ENCODE data around the gene PLEKHF1.
"Not testable (repeated sequence)": the region's sequence is repeated elsewhere in the genome, so short reads cannot be mapped to it uniquely, and the experiment has no call there.

PLEKHF1 gene

DNA sequence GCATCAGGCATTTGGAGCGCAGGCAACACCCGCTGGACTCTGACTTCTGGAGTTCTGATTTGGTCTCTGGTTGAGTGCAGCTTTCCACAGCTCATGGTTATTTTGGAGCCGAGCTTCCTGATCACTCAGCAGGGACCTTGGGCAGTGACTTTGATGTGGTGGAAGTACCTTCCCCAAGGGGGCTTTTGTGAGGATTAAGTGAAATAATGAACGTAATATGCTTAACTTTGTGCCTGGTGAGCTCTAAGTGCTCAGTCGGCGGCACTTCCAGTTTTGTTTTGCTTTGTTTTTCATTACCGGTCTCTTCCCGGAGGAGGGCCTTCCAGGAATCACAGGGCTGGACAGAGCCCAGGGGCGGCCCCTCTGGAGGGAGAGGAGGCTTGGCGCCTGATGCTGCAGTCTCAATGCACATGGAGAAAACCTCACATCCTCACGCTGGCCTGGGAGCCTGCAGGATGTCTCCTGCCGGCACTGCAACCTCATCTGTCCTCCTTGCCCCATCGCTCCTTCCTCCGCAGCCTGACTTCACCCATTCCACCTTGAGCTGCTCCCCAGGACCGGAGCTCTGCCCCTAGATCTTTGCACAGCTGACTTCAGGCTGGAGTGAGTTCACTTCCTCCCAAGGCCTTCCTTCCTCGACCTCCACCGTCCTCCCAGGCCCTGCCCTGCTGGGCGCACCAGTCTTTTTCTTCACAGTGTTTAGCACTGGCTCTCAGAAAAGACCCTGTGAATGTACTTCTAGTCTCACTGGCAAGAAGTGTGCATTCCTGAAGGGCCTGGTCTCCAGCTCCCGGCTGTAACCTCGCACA, 1.5 kb downstream of the PLEKHF1 start:
- DNase-seq, result no peak

DNA sequence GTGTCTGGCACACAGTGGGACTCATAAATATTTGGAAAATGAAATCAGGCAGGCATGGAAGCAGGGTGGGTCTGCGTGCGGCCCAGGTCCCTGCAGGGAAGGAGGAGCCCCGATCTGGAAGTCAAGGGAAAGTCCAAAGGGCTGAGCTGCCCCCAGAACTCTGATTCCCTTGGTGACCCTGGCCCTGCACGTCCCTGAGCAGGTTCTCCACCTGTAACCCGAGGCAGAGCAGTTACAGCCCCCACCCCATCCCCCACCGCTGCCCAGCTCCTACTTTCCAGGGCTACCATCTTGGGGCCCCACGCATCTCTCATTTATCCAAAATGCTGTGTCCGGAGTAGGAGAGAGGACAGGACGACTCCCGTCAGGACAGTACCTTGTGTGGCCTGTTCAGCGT, 2.1 kb downstream of the PLEKHF1 start:
- DNase-seq, result no peak

DNA sequence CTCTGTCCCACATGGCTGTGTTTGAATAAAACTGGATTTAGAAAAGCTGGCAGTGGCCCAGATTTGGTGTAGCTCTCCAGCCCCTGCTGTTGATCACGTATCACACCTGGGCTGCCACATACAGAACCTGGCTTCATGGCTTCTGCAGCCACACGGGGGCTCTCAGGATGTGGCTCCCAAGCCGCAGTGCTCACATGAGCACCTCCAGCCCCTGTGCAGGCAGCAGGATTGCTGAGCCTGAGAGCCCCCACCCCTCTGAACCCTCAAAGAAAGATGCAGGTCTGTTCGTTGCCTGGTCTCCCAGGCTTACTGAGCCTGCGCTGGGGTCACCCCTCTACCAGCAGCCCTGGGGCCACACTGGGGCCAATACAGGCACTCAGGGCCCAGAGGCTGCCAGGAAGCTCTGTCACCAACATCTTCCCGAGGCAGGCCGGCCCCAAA, 2.7 kb downstream of the PLEKHF1 start:
- peak in 2 of 4 experiments; percentile 26 to 55 for DNase-seq

DNA sequence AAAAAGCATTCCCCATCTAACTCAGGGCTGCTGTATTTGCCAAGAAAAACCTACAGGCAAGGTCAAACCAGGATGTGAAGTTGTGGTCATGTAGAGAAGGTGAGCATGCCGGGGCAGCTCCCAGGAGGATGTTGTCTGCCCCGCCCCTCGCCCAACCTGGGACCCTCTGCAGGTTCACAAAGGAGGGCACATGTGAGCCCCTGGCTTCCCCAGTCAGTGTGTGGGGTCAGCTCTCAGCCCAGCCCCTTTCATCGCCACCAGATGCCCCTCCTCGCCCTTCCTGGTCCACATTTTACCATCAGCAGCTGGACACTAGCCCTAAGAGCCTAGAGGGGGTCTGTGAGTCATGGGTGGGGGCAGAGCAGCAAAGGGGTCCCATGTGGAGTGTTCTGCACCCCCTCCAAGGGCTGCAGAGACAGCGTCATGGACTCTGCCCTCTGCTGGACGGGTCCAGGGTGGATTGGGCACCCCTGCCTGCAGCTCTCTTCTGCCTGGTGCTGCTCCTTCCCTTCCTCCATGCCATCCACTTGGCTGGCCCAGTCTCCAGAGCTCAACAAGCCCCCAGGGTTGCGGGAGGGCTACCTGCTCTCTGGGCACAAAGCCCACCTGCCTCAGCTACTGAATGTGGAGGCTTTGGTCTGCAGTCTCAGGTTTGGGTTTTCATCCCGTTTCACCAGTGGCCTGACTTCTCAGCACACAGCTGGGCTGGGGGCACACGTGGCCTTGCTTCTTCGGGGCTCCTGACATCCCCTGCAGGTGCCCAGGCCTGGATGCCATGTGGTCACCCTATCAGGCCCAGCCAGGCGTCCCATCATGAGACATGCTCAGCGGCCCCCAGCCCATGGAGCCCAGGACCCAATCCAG, 3.7 kb downstream of the PLEKHF1 start:
- DNase-seq, result no peak

DNA sequence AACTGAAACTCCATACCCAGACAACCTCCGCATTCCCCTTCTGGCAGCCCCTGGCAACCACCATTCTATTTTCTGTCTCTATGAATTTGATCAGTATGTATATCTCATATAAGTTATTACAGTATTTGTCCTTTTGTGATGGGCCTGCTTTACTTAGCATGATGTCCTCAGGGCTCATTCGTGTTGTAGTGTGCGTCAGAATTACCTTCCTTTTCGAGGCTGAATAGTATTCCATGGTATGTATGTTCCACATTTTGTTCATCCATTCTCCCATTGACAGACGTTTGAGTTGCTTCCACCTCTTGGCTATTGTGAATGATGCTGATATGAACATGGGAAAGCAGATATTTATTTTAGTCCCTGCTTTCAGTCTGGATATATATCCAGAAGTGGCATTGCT, 5.0 kb downstream of the PLEKHF1 start:
- no peak for DNase-seq

- DNase-seq, result not testable (repeated sequence)
Observed at GRCh38 chr19:29671026-29671392, 5.7 kb downstream of the PLEKHF1 start.

DNA sequence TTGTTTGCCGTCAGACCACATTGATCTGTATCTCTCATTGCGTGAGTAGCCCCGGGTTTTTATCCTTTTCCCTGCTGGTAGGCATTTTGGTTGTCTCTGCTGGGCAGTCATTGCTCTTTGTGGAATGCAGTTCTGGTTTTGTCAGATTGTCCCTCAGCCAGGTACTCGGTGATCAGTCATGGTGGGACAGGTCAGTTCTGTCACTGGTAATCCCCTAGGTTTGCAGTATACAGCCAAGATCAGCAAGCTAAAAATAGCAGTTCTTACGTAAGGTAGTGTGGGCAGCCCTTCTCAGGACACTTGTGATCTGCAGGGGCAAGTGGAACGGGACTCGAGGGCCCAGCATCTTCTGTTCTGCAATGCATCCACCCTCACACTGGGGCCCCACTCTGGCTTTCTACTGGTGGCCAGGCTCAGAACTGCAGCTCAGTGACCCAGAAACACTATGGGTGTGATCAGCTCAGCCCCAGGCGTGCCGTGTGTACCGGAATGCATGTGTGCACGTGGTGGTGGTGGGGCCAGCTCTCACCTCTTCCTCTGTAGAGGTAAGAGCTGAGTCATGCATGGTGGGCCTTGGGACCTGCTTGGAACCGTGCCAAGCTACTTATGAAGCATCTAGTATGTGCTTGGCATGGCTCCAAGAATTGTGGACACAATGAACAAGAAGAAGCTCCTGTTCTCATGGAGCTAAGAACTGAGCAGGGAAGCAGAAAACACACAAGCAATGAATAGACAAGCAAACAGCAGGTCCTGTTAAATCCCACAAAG, 6.3 kb downstream of the PLEKHF1 start:
- peak; percentile 38 to 75 (median 58) for DNase-seq

- no peak for DNase-seq
Observed at GRCh38 chr19:29672319-29672932, 7.2 kb downstream of the PLEKHF1 start.

DNA sequence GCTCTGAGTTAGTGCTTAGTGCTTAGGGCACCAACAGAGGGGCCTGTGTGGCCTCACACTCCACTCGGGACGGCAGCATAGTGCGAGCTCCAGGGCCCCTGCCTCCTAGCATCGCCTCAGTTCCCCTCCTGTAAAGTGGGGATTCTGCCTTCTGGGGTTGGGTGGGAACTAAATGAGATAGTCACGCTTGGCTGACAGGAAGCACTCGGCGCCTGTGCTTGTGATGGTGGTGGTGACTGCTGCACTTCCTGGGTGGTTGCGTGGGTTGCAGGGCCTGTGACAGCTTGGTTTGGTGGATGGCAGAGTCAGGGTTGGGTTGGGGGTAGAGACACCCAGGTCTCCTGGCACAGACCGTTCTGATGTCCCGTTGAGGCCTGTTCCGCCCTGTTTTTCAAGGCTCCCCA, 7.7 kb downstream of the PLEKHF1 start:
- DNase-seq, result peak; percentile 53 to 75 (median 64)

DNA sequence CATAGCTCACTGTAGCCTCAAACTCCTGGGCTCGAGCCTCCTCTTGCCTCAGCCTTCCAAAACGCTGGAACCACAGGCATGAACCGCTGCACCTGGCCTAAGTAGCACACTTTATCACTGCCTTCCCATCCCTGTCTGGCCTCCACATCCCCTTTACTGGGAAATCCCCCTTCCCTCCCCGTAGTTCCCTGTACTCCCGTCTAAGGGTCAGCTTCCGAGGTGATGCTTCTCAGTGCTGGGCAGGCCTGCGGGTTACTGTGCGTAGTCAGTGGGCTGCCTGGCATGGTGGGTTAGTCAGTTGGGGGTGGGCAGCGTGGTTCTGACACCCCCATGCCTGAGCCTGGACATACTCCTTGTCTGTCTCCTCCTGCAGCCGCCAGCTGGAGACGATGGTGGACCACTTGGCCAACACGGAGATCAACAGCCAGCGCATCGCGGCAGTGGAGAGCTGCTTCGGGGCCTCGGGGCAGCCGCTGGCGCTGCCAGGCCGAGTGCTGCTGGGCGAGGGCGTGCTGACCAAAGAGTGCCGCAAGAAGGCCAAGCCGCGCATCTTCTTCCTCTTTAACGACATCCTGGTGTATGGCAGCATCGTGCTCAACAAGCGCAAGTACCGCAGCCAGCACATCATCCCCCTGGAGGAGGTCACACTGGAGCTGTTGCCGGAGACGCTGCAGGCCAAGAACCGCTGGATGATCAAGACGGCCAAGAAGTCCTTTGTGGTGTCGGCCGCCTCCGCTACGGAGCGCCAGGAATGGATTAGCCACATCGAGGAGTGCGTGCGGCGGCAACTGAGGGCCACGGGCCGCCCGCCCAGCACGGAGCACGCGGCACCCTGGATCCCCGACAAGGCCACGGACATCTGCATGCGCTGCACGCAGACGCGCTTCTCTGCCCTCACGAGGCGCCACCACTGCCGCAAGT, 8.4 kb downstream of the PLEKHF1 start:
- DNase-seq, result no peak

DNA sequence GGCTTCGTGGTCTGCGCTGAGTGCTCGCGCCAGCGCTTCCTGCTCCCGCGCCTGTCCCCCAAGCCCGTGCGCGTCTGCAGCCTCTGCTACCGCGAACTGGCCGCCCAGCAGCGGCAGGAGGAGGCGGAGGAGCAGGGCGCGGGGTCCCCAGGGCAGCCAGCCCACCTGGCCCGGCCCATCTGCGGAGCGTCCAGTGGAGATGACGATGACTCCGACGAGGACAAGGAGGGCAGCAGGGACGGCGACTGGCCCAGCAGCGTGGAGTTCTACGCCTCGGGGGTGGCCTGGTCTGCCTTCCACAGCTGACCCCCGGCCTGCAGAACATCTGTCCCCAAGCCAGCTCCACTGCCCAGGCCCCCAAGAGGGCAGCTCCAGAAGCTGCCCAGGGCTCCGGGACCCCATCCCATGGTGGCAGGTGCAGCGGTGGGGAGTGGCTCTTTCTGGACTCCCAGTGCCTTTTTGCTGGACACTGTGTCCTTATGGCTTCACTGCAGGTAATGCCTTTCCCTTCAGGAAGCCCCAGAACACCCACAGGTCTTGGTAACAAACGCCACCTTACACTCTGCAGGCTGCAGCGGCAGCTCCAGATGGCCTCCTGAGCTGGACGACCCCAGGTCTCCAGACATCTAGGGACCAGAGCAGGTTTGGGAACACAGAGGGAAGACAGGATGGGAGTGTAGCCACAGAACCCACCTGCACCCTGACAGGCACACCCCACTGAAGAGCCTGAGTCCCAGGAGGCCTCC, 9.3 kb downstream of the PLEKHF1 start:
- DNase-seq, result no peak

GRCh38 chr19:29675120-29675649, 9.9 kb downstream of the PLEKHF1 start:
- DNase-seq, result no peak

- DNase-seq, result no peak
Observed at GRCh38 chr19:29675650-29676186, 10.5 kb downstream of the PLEKHF1 start.

- no peak for DNase-seq
Observed at GRCh38 chr19:29676586-29676985, 11.3 kb downstream of the PLEKHF1 start.

GRCh38 chr19:29677001-29677817, 11.9 kb downstream of the PLEKHF1 start:
- DNase-seq, result no peak

- no peak for DNase-seq
Observed at GRCh38 chr19:29678484-29679106, 13.3 kb downstream of the PLEKHF1 start.

DNA sequence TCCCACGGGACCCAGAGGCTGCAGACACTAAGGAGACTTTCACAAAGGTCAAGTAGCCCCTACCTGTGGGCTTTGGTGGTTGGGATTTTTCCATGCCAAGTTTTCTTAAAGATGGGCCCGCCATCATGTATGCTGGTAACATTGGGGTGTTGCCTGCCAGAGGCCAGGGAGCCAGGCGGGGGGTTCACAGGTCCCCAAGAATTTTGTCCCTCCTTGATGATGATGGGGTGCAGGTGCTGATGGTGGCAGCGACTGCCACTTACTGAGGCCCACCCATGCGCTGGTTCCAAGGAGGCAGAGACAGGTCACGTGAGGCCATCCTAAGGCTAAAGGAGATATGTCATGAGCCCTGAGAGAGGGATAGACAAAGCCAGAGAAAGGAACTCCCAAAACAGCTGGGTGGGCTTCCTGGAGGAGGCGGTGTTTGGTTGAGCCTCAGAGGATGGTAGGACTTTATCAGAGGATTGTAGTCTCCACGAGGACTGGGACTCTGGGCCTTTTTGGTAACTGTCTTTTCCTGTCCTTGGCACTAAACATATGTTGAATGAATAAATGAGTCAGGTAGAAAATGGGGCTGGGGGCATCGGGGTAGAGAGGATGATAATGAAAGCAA, 14.4 kb downstream of the PLEKHF1 start:
- no peak for DNase-seq

DNA sequence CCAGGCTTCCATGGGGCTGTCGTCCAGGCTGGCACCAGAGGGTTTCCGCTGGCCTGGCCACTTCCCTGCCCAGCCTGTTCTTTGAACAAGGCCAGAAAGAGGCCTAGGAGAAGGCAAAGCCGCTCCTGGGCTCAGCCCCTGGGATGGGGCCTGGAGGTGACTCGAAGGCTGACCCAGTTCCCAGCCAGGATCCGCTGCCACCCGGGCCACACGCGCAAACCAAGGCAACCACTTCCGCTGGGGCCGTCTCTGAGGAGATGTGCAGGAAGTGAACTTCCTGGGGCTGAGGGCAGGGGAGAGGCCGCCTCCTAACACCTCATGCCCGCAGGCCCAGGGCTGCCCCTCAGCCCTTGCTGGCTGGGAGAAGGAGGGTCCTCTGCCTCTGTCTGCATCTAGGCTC, 15.2 kb downstream of the PLEKHF1 start:
- peak in 3 of 4 experiments; percentile 31 to 68 (median 55) for DNase-seq

All from activated naive CD4-positive, alpha-beta T cell (primary cell).